H9 (cell line): Measurements from ENCODE around the gene PIEZO2. TPM values are rescaled to one million over a fixed set of nuclear protein-coding genes. Genes with fewer than 3 reads are reported as not detected.

Source experiments
- DNase-seq: peaks from one replicate; pipeline ENCODE4 v3.0.0-alpha.2; 2017
- H2AFZ ChIP-seq: one replicate; pipeline ENCODE4 v1.6.1; 2013; ENCODE audit warnings: mild to moderate bottlenecking, low read length, control low read depth, moderate library complexity
- H2AK5ac ChIP-seq: 2 replicates; pipeline ENCODE4 v1.6.1; 2013; ENCODE audit warnings: low read length, control low read depth, mixed read lengths; ENCODE audit not compliant: insufficient read length
- H2BK120ac ChIP-seq: one replicate; pipeline ENCODE4 v1.6.1; 2013; ENCODE audit warnings: low read depth, mild to moderate bottlenecking, low read length, control low read depth, inconsistent platforms; ENCODE audit not compliant: poor library complexity, severe bottlenecking
- H2BK12ac ChIP-seq: 2 replicates; pipeline ENCODE4 v1.6.1; 2013; ENCODE audit warnings: low read length, control low read depth, mixed read lengths, low read depth; ENCODE audit not compliant: insufficient read length
- H2BK15ac ChIP-seq: 2 replicates; pipeline ENCODE4 v1.6.1; 2013; ENCODE audit warnings: low read depth, low read length, control low read depth
- H2BK20ac ChIP-seq: one replicate; pipeline ENCODE4 v1.6.1; 2013; ENCODE audit warnings: low read depth, mild to moderate bottlenecking, low read length, control low read depth, inconsistent platforms; ENCODE audit not compliant: poor library complexity, severe bottlenecking
- H2BK5ac ChIP-seq: 2 replicates; pipeline ENCODE4 v1.6.1; 2013; ENCODE audit warnings: low read length, control low read depth, mixed read lengths; ENCODE audit not compliant: insufficient read length
- H3K14ac ChIP-seq: 2 replicates; pipeline ENCODE4 v1.6.1; 2013; ENCODE audit warnings: low read length, control low read depth; ENCODE audit not compliant: insufficient read depth
- H3K18ac ChIP-seq: 2 replicates; pipeline ENCODE4 v1.6.1; 2013; ENCODE audit warnings: low read depth, mild to moderate bottlenecking, mixed read lengths, low read length, control low read depth; ENCODE audit not compliant: insufficient read length
- H3K23ac ChIP-seq: 2 replicates; pipeline ENCODE4 v1.6.1; 2013; ENCODE audit warnings: low read length, control low read depth, mixed read lengths, low read depth; ENCODE audit not compliant: insufficient read length
- H3K23me2 ChIP-seq: 2 replicates; pipeline ENCODE4 v1.6.1; 2013; ENCODE audit warnings: low read depth, mild to moderate bottlenecking, mixed read lengths, low read length, control low read depth; ENCODE audit not compliant: insufficient read length, poor library complexity, severe bottlenecking
- H3K27ac ChIP-seq: 2 replicates; pipeline ENCODE4 v1.5.1; 2013; ENCODE audit warnings: low read length, control low read depth, mixed read lengths, low read depth; ENCODE audit not compliant: insufficient read length
- H3K27me3 ChIP-seq: 2 replicates; pipeline ENCODE4 v1.6.1; 2013; ENCODE audit warnings: low read length, control low read depth, inconsistent platforms; ENCODE audit not compliant: insufficient read depth
- H3K4ac ChIP-seq: 2 replicates; pipeline ENCODE4 v1.6.1; 2013; ENCODE audit warnings: low read depth, mild to moderate bottlenecking, control low read depth, inconsistent platforms, low read length, moderate library complexity
- H3K4me1 ChIP-seq: 2 replicates; pipeline ENCODE4 v1.6.1; 2013; ENCODE audit warnings: low read length, control low read depth, inconsistent platforms; ENCODE audit not compliant: insufficient read depth
- H3K4me2 ChIP-seq: 2 replicates; pipeline ENCODE4 v1.6.1; 2013; ENCODE audit warnings: low read length, control low read depth, mixed read lengths; ENCODE audit not compliant: insufficient read length, insufficient read depth
- H3K56ac ChIP-seq: 2 replicates; pipeline ENCODE4 v1.6.1; 2013; ENCODE audit warnings: low read depth, mild to moderate bottlenecking, mixed read lengths, low read length, control low read depth; ENCODE audit not compliant: insufficient read length
- H3K79me1 ChIP-seq: 2 replicates; pipeline ENCODE4 v1.6.1; 2013; ENCODE audit warnings: low read depth, mild to moderate bottlenecking, moderate library complexity, low read length, control low read depth, inconsistent platforms; ENCODE audit not compliant: insufficient read depth, poor library complexity, severe bottlenecking
- H3K79me2 ChIP-seq: 2 replicates; pipeline ENCODE4 v1.6.1; 2013; ENCODE audit warnings: low read length, control low read depth, inconsistent platforms; ENCODE audit not compliant: insufficient read depth
- H3K9ac ChIP-seq: 2 replicates; pipeline ENCODE4 v1.6.1; 2013; ENCODE audit warnings: low read length, control low read depth, mixed read lengths; ENCODE audit not compliant: insufficient read length; ENCODE audit errors: extremely low read depth
- H3K9me3 ChIP-seq: one replicate; pipeline ENCODE4 v1.6.1; 2013; ENCODE audit warnings: low read depth, low read length, inconsistent platforms; ENCODE audit not compliant: control insufficient read depth
- H3T11ph ChIP-seq: one replicate; pipeline ENCODE4 v1.6.1; 2013; ENCODE audit warnings: mild to moderate bottlenecking, low read length, control low read depth, inconsistent platforms
- H4K20me1 ChIP-seq: one replicate; pipeline ENCODE4 v1.6.1; 2013; ENCODE audit not compliant: control insufficient read depth, insufficient read length, insufficient read depth
- H4K5ac ChIP-seq: 2 replicates; pipeline ENCODE4 v1.6.1; 2013; ENCODE audit warnings: low read depth, mild to moderate bottlenecking, mixed read lengths, low read length, control low read depth; ENCODE audit not compliant: insufficient read length
- H4K8ac ChIP-seq: replicated peaks from 2 replicates; pipeline ENCODE4 v1.6.1; 2013; ENCODE audit warnings: low read length, control low read depth, mixed read lengths, low read depth; ENCODE audit not compliant: insufficient read length
- H4K91ac ChIP-seq: 2 replicates; pipeline ENCODE4 v1.6.1; 2013; ENCODE audit warnings: low read depth, mild to moderate bottlenecking, moderate library complexity, mixed read lengths, low read length, control low read depth; ENCODE audit not compliant: insufficient read length
- H3K27ac Mint-ChIP-seq, 3 experiments: 2 replicates in 2 of 3; 3 replicates in 1 of 3; pipeline ENCODE4 v1.8.0; 2020 to 2021; ENCODE audit warnings: mixed read lengths in 3 of 3, mild to moderate bottlenecking in 1 of 3, moderate library complexity in 1 of 3
- H3K27me3 Mint-ChIP-seq: 2 replicates; pipeline ENCODE4 v1.8.0; 2021; ENCODE audit warnings: low read depth, mild to moderate bottlenecking, moderate library complexity, mixed read lengths
- H3K36me3 Mint-ChIP-seq, 3 experiments: 2 replicates in 2 of 3; 3 replicates in 1 of 3; pipeline ENCODE4 v1.8.0; 2020 to 2021; ENCODE audit warnings: low read depth in 3 of 3, mixed read lengths in 3 of 3; ENCODE audit not compliant: insufficient read depth in 1 of 3
- H3K4me1 Mint-ChIP-seq, 2 experiments: 2 replicates each; pipeline ENCODE4 v1.8.0; 2020; ENCODE audit warnings: mixed read lengths in 2 of 2
- H3K4me3 Mint-ChIP-seq, 2 experiments: 2 replicates in 1 of 2; 3 replicates in 1 of 2; pipeline ENCODE4 v1.8.0; 2020 to 2021; ENCODE audit warnings: mild to moderate bottlenecking in 2 of 2, mixed read lengths in 2 of 2, moderate library complexity in 1 of 2
- H3K9me3 Mint-ChIP-seq, 2 experiments: 2 replicates in 1 of 2; 3 replicates in 1 of 2; pipeline ENCODE4 v1.8.0; 2020; ENCODE audit warnings: mild to moderate bottlenecking in 2 of 2, mixed read lengths in 2 of 2, moderate library complexity in 1 of 2
- whole genome bisulfite sequencing: extraction: QIAGEN DNeasy Blood & Tissue Kit; methylation state at CpG from one replicate; pipeline ENCODE4 v1.1.7; 2013; ENCODE audit warnings: missing lambda C conversion rate, low lambda C conversion rate, mixed read lengths; ENCODE audit not compliant: insufficient read length; ENCODE audit errors: extremely low coverage; 5-methylcytosine and 5-hydroxymethylcytosine counted together
- total RNA-seq: library from RNA; stranded (reverse); gene quantifications from 2 replicates; pipeline ENCODE4 v1.2.1, GENCODE V29; 2021
- TF ChIP-seq, protein P1 (sequence below): fragments of 200-600 bp; sonication (generic); conservative IDR thresholded peaks from 3 replicates; pipeline ENCODE4 v1.8.0; 2021; ENCODE audit warnings: antibody characterized with exemption, mild to moderate bottlenecking

Gene PIEZO2
- total RNA-seq, 1 experiment from 2014 or later: 3.9 TPM

- Histone ChIP-seq H3K79me2 (no peaks in the 10 kb centered on the region), H2BK15ac (no peak overlapping the region), H3K4ac (no peak overlapping the region), H4K20me1 (no peaks in the 10 kb centered on the region), H3K27ac (no peak overlapping the region), H2BK5ac (no peak overlapping the region), H3K23me2 (no peaks in the 10 kb centered on the region), H3K18ac (no peak overlapping the region), H3K4me2 (no peak overlapping the region), H3K56ac (no peak overlapping the region), H3K14ac (no peak overlapping the region), H3T11ph (no peak overlapping the region), H4K91ac (no peak overlapping the region), H3K23ac (no peak overlapping the region), H2BK120ac (no peak overlapping the region), H4K8ac (no peak overlapping the region), H3K9me3 (no peaks in the 10 kb centered on the region), H3K79me1 (no peaks in the 10 kb centered on the region), H2AFZ (no peak overlapping the region), H4K5ac (no peak overlapping the region), H2BK20ac (no peak overlapping the region), H2AK5ac (no peak overlapping the region), H3K27me3 (no peaks in the 10 kb centered on the region), H2BK12ac (no peak overlapping the region), H3K9ac (no peak overlapping the region), H3K4me1 (no peaks in the 10 kb centered on the region)
- H3K4me1 Mint-ChIP-seq: no peaks in the 10 kb centered on the region
- no peak for DNase-seq
- no peaks in the 10 kb centered on the region; the same call in 1 of the 2 replicates for H3K27me3 Mint-ChIP-seq
- no peak overlapping the region for H3K4me3 Mint-ChIP-seq
- H3K9me3 Mint-ChIP-seq: peaks cover 0 to 5% of the 10 kb centered on the region in 2 experiments; a peak in 1 of 5 replicates
- TF ChIP-seq, protein P1, sequence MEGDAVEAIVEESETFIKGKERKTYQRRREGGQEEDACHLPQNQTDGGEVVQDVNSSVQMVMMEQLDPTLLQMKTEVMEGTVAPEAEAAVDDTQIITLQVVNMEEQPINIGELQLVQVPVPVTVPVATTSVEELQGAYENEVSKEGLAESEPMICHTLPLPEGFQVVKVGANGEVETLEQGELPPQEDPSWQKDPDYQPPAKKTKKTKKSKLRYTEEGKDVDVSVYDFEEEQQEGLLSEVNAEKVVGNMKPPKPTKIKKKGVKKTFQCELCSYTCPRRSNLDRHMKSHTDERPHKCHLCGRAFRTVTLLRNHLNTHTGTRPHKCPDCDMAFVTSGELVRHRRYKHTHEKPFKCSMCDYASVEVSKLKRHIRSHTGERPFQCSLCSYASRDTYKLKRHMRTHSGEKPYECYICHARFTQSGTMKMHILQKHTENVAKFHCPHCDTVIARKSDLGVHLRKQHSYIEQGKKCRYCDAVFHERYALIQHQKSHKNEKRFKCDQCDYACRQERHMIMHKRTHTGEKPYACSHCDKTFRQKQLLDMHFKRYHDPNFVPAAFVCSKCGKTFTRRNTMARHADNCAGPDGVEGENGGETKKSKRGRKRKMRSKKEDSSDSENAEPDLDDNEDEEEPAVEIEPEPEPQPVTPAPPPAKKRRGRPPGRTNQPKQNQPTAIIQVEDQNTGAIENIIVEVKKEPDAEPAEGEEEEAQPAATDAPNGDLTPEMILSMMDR: no peak
- peaks cover 0 to 13% (median 7%) of the 10 kb centered on the region in 3 experiments; a peak in 5 of 7 replicates for H3K36me3 Mint-ChIP-seq
- no peak overlapping the region for H3K27ac Mint-ChIP-seq
- WGBS: no CpG with 5 or more reads among the region's 5 CpGs
These were observed 381.1 kb downstream of the PIEZO2 start for GRCh38 chr18:10768221-10768620.
